Measurements from ENCODE around the gene SLC35G6.

The SLC35G6 gene

GRCh38 chr17:7512824-7513540, 31.7 kb downstream of the SLC35G6 start:
- TF ChIP-seq, protein P1, sequence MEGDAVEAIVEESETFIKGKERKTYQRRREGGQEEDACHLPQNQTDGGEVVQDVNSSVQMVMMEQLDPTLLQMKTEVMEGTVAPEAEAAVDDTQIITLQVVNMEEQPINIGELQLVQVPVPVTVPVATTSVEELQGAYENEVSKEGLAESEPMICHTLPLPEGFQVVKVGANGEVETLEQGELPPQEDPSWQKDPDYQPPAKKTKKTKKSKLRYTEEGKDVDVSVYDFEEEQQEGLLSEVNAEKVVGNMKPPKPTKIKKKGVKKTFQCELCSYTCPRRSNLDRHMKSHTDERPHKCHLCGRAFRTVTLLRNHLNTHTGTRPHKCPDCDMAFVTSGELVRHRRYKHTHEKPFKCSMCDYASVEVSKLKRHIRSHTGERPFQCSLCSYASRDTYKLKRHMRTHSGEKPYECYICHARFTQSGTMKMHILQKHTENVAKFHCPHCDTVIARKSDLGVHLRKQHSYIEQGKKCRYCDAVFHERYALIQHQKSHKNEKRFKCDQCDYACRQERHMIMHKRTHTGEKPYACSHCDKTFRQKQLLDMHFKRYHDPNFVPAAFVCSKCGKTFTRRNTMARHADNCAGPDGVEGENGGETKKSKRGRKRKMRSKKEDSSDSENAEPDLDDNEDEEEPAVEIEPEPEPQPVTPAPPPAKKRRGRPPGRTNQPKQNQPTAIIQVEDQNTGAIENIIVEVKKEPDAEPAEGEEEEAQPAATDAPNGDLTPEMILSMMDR (IDR thresholded peaks at IDR 0.05; ENCODE audit: extremely low read depth, missing control alignments) = no peak
- no peak for DNase-seq (ENCODE audit: low spot score)

GRCh38 chr17:7513850-7514419, 32.7 kb downstream of the SLC35G6 start:
- TF ChIP-seq, protein P1 (IDR thresholded peaks at IDR 0.05; ENCODE audit: extremely low read depth, missing control alignments) = no peak
- DNase-seq (ENCODE audit: low spot score) = no peak

- TF ChIP-seq, protein P1 (IDR thresholded peaks at IDR 0.05; ENCODE audit: extremely low read depth, missing control alignments) = no peak
Observed at GRCh38 chr17:7515911-7516610, 34.8 kb downstream of the SLC35G6 start.

DNA sequence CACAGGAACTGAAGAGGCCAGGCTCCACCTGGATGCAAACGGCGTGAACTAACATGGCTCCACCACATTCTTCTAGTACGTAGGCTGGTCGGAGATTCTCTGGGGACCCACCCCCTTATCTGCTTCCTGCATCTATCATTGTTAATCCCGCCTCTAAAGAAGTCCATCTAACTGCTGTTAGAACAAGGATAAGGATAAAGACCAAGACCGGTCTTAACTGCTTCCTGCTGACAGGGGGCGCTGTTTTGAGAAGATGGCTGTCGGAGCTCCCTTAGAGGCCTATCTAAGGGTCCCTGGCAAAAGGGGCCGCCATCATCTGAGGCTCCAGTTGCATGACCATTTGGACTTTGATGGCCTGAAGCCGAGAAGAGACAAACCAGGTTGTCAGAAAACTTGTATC, 41.8 kb downstream of the SLC35G6 start:
- no peak for DNase-seq (ENCODE audit: low spot score)
- TF ChIP-seq, protein P1 (IDR thresholded peaks at IDR 0.05; ENCODE audit: extremely low read depth, missing control alignments) = peak; percentile 33

More at GRCh38 chr17:7515911-7516610, 34.8 kb downstream of the SLC35G6 start:
- no peak for DNase-seq (ENCODE audit: low spot score)

DNA sequence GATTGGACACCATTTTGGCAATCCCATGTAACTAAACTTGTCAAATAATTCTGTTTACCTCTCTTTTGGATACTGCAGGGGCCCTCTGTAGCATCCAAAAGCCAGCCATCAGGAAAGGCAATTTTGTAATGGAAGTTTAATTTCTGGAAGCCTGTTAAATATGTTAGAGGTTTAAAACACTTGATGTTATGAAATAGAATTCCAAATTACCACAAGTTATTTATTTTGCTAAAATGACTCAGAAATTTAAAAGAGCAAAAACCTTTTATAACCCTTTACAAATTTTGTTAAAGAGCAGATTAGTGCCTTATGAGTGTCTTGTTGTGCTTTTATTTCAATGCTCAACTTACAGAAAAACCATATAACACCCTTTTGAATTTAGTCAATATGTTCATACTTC, 47.6 kb downstream of the SLC35G6 start:
- TF ChIP-seq, protein P1 (IDR thresholded peaks at IDR 0.05; ENCODE audit: extremely low read depth, missing control alignments) = no peak
- DNase-seq (ENCODE audit: low spot score) = no peak

DNA sequence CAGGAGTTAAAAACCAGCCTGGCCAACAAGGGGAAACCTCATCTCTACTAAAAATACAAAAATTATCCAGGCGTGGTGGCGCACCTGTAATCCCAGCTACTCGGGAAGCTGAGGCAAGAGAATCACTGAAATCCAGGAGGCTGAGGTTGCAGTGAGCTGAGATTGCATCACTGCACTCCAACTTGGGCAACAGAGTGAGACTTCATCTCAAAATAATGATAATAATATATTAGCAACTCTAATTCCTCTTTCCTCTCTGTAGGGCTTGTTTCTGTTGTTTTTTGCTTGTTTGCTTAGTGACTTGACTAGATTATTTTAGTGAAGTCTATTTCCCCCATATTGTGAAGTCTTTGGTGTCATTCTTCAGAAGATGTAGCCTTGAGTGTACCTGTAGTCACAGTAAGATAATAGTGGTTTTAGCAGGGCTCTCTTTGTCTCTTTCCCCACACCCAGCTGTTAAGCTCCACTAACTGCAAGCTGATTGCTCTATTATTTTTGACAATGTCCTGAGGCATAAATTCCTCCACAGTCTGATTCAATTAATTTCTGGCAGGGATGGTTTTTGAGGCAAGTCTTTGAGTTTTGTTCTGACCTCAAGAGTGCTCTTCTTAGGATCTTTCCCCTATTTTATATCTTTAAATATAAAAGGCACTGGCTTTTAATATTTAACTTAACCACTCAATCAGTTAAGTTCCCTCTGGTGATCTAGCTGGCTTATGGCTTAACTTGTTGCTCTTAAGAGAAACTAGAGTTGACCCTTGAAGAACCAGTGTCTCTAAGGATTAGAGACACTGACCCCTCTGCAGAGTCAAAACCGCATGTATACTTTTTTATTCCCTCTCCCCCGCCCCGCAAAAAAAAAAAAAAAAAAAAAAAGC, 49.0 kb downstream of the SLC35G6 start:
- TF ChIP-seq, protein P1 (IDR thresholded peaks at IDR 0.05; ENCODE audit: extremely low read depth, missing control alignments) = no peak
- DNase-seq (ENCODE audit: low spot score) = no peak

Measured in GM20000 (cell line).